Lung (tissue), 12 donors: ENCODE measurements around the gene C3orf52. TPM values are rescaled to one million over a fixed set of nuclear protein-coding genes. Genes with fewer than 3 reads are reported as not detected.
A peak's percentile ranks its signal among the peaks of the same experiment; 100 is the strongest.

Source experiments
- ATAC-seq: fragments of 200-7000 bp; cut with Tn5 transposase; one replicate; pipeline ENCODE4 v1.9.1; 2020; ENCODE audit warnings: moderate number of reproducible peaks; ENCODE audit not compliant: insufficient read depth, low FRiP score
- DNase-seq, 3 donors: peaks; one replicate each; pipeline ENCODE4 v3.0.0-alpha.2; 2013 to 2017
- H3K27ac ChIP-seq, 2 donors: one replicate each; pipeline ENCODE4 v1.5.1; 2013; ENCODE audit warnings: mild to moderate bottlenecking in 2 of 2, moderate library complexity in 2 of 2, control low read depth in 1 of 2, inconsistent platforms in 1 of 2, low read depth in 1 of 2, low read length in 1 of 2
- H3K27me3 ChIP-seq, 3 donors: one replicate each; pipeline ENCODE4 v1.5.1; 2013; ENCODE audit warnings: low read length in 2 of 3; ENCODE audit not compliant: control insufficient read depth in 3 of 3, insufficient read depth in 3 of 3
- H3K36me3 ChIP-seq, 4 donors: one replicate each; pipeline ENCODE4 v1.5.1; 2013; ENCODE audit warnings: low read length in 4 of 4, mild to moderate bottlenecking in 1 of 4, moderate library complexity in 1 of 4; ENCODE audit not compliant: control insufficient read depth in 4 of 4, insufficient read depth in 4 of 4
- H3K4me1 ChIP-seq, 5 donors: one replicate each; pipeline ENCODE4 v1.5.1; 2013; ENCODE audit warnings: low read length in 5 of 5, mild to moderate bottlenecking in 2 of 5, moderate library complexity in 1 of 5; ENCODE audit not compliant: control insufficient read depth in 5 of 5, insufficient read depth in 5 of 5
- H3K4me3 ChIP-seq: one replicate; pipeline ENCODE4 v1.5.1; 2013; ENCODE audit warnings: mild to moderate bottlenecking, control low read depth, moderate library complexity
- H3K9ac ChIP-seq, 2 donors: one replicate each; pipeline ENCODE4 v1.5.1; 2013; ENCODE audit warnings: low read length in 2 of 2, control low read depth in 1 of 2; ENCODE audit not compliant: insufficient read depth in 1 of 2
- H3K9me3 ChIP-seq, 4 donors: one replicate each; pipeline ENCODE4 v1.5.1; 2013; ENCODE audit warnings: low read length in 3 of 4, mild to moderate bottlenecking in 1 of 4, moderate library complexity in 1 of 4; ENCODE audit not compliant: control insufficient read depth in 4 of 4, insufficient read depth in 3 of 4
- CTCF ChIP-seq: IDR thresholded peaks from 2 replicates; pipeline ENCODE4 v1.5.1; 2012; ENCODE audit warnings: mild to moderate bottlenecking; ENCODE audit errors: control extremely low read depth, extremely low read depth
- WGBS, 2 donors: extraction: QIAGEN DNeasy Blood & Tissue Kit; methylation state at CpG; one replicate each; pipeline ENCODE4 v1.1.7; 2013; 5-methylcytosine and 5-hydroxymethylcytosine counted together
- polyA plus RNA-seq, 2 donors: library from polyadenylated mRNA; stranded (reverse); fragments of 200-250 nt; gene quantifications; one replicate each; pipeline ENCODE4 v1.2.1, GENCODE V29; 2013
- total RNA-seq, 2 donors: library from RNA; depleted of rRNA in 1 of 2; stranded (reverse); fragments of >200 nt in 1 of 2; gene quantifications; one replicate each; pipeline ENCODE4 v1.2.1, GENCODE V29; 2014 to 2021
- donor health status: control.
- donor health status: control.
- donor health status: Bipolar disorder and iron deficiency.
- donor health status: healthy.
- donor health status: DM: yes; HTN: yes; CAD: no.

The C3orf52 gene
- total and polyA plus RNA-seq, 4 donors, result 6.5 to 22.4 (median 14.5) TPM

- 47 to 63% methylated on average over 6 of the region's 6 CpGs for WGBS, 2 donors
- peak; percentile 22 to 53 (median 36) for DNase-seq
- Histone ChIP-seq H3K4me1 (peaks cover 0 to 19% (median 8%) of the 10 kb centered on the region in 5 donors), H3K36me3 (peaks cover 0 to 12% (median 0%) of the 10 kb centered on the region in 4 donors), H3K27ac (peak overlapping the region in 1 of 2 donors; percentile 45), H3K9me3 (no peaks in the 10 kb centered on the region), H3K27me3 (no peaks in the 10 kb centered on the region), H3K4me3 (no peak overlapping the region), H3K9ac (peak overlapping the region in 1 of 2 donors; percentile 51)
- no peak for TF ChIP-seq CTCF
- ATAC-seq, result no peak
Observed at GRCh38 chr3:112092496-112093179, 6.4 kb downstream of the C3orf52 start.

DNA sequence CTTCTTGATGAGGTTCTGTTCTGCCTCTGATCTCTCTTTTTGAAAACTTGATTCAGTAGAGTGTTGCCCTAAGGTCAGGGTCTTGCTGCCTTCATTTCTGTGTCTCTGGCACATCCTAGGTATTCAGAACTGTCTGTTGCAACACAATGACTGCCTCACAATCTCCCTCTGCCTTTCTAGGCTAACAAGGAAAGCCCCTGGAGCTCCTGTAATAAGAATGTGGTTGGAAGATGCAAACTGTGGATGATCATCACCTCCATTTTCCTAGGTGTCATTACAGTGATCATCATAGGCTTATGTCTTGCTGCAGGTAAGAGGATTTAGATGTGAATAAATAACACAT, 7.0 kb downstream of the C3orf52 start:
- peak overlapping the region in 1 of 2 donors; percentile 51 for H3K9ac ChIP-seq
- DNase-seq (no peak), ATAC-seq (no peak)
- no peak overlapping the region for H3K27ac ChIP-seq
- peaks cover 0 to 12% (median 0%) of the 10 kb centered on the region in 4 donors for H3K36me3 ChIP-seq
- no peaks in the 10 kb centered on the region for H3K27me3 ChIP-seq
- H3K4me1 ChIP-seq, result peaks cover 0 to 20% (median 8%) of the 10 kb centered on the region in 5 donors
- no peak overlapping the region for H3K4me3 ChIP-seq
- no peaks in the 10 kb centered on the region for H3K9me3 ChIP-seq
- no peak for TF ChIP-seq CTCF

DNA sequence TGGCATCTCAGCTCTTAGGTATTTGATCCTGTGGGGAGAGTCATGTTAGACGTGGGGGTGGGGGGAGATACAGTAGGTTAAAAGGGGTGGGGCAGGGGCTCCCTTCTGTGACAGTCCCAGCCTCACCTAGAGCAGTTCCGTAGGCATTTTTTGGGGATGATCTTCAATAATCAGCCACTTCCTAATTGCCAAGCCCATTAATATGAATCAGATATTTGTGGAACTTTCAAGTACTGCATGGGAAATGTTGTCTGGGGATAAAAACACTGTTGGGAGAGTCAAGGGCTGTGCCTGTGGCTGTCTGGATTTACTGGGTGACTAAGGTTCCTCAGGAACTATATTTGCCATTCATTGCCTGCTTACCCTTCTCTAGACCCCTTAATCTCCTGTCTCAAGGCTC, 9.5 kb downstream of the C3orf52 start:
- H3K4me1 ChIP-seq, result peaks cover 0 to 23% (median 5%) of the 10 kb centered on the region in 5 donors
- no peak overlapping the region for H3K9ac ChIP-seq
- ATAC-seq (no peak), DNase-seq (no peak)
- no peaks in the 10 kb centered on the region for H3K27me3 ChIP-seq
- no peak overlapping the region for H3K4me3 ChIP-seq
- no peaks in the 10 kb centered on the region for H3K9me3 ChIP-seq
- H3K27ac ChIP-seq, result no peak overlapping the region
- H3K36me3 ChIP-seq, result peaks cover 0 to 12% (median 0%) of the 10 kb centered on the region in 4 donors
- no peak for TF ChIP-seq CTCF
- WGBS, 2 donors, result 24 to 53% methylated on average over 2 of the region's 2 CpGs

DNA sequence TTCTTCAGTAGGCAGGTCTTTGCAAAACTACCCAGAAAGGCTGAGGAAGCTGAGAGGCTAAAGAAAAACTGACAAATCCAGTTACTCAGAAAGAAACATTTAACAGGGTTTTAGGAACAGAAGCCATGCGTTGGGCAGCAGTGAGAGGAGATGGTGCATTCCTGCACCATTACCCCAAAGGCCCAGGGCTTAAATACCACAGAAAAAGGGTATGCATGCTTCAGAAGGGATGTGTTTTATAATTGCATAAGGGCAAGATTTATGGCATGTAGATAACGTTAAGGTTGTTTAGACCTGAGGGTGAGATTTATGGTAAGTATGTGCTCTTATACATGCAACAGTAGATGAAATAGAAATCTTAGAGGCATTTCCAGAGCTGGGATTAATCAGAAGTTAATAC, 10.0 kb downstream of the C3orf52 start:
- WGBS, 2 donors, result 75 to 86% methylated on average over 2 of the region's 2 CpGs
- TF ChIP-seq CTCF, result no peak
- Histone ChIP-seq H3K4me3 (no peak overlapping the region), H3K9me3 (no peaks in the 10 kb centered on the region), H3K36me3 (peaks cover 0 to 12% (median 0%) of the 10 kb centered on the region in 4 donors), H3K9ac (no peak overlapping the region), H3K27ac (no peak overlapping the region), H3K4me1 (peaks cover 0 to 23% (median 3%) of the 10 kb centered on the region in 5 donors), H3K27me3 (no peaks in the 10 kb centered on the region)
- no peak for ATAC-seq
- no peak for DNase-seq
